GM18867 (cell line): ENCODE data around the gene LITAF.
"Not testable (repeated sequence)": the region's sequence is repeated elsewhere in the genome, so short reads cannot be mapped to it uniquely, and the experiment has no call there.

Experiments used
- ATAC-seq: cut with Tn5 transposase; IDR thresholded peaks from one replicate; pipeline ENCODE4 v1.9.1; 2021; ENCODE audit warnings: mild to moderate bottlenecking, moderate library complexity; ENCODE audit not compliant: unreplicated experiment

Gene LITAF

GRCh38 chr16:11601911-11602310 lies 15.2 kb upstream of the LITAF start:
- no peak for ATAC-seq

GRCh38 chr16:11601425-11601824 lies 14.7 kb upstream of the LITAF start:
- ATAC-seq: no peak

DNA sequence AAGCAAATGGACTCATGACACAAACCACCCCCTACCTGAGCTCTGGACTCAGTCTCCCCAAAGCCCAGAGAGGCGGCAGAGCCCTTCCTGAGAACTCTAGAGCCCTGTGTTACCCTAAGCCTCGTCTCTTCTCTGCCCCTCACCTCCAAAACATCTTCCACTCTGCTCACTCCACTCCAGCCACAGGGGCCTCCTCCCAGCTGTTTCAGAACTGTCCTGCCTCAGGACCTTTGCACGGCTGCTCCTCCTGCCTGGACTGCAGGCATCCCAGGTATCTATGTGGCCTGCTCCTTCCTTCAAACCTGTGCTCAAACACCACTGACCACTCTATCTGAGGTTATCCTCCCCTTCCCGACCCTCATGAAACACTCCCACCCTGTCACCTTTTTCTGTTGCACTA lies 12.9 kb upstream of the LITAF start:
- ATAC-seq: no peak

DNA sequence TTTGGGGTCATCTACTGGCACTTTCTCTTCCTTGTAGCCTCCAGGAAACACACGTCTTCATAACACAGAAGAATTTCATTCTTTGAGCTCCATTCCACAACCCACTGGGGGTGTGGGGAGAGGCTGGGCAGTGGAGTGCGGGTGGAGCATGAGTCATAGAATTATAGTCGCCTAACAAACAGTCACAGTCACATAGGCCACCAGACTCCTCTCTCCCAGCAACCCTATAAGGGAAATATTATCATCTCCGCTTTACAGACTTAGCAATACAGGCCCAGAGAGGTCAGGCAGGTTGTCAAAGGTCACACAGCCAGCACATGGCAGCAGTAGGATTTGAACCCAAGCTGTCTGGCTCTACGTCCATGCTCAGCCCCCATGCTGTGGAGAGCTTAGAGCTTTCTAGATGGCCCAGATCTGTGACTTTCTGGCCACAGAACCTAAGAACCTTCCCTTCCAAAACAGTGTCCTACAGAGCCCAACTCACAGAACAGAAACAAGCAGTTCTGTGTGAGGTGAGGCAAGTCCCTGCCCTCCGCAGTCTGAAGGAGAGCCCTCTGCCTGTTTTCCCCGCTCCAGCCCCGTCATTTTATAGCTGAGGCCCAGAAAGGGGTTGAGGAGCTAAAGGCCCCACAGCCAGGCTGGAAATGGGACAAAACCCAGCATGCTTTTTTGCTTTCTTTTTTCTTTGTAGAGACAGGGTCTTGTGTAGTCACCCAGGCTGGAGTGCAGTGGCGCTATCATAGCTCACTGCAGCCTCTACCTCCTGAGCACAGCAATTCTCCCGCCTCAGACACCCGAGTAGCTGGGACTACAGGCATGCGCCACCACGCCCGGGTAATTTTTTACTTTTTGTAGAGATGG lies 10.7 kb upstream of the LITAF start:
- ATAC-seq: no peak

DNA sequence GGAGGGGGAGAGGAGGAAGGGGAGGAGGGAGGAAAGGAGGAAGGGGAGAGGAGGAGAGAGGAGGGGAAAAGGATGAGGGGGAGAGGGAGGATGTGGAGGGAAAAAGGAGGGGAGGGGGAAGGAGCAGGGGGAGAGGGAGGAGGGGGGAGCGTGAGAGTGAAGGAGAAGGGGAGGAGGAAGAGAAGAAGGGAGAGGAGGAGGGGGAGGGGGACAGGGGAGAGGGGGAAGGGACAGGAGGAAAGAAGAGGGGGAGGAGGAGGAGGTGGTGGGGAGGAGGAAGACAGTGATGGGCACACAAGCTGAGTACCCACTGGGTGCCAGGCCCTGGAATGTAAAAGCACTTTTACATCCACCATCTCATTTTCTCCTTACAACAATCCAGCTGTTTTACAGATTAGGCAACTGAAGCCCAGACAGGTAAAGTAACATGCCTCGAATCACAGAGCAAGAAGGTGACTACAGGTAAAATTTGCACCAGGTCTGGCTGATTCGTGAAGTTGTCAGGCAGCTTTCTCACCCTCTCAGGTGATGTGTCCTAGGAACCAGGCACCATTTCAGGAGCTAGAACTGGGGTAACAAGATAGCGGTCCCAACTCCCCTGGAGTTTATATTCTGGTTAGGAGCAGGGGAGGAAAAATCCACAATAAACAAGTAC lies 10.0 kb upstream of the LITAF start:
- ATAC-seq: no peak

DNA sequence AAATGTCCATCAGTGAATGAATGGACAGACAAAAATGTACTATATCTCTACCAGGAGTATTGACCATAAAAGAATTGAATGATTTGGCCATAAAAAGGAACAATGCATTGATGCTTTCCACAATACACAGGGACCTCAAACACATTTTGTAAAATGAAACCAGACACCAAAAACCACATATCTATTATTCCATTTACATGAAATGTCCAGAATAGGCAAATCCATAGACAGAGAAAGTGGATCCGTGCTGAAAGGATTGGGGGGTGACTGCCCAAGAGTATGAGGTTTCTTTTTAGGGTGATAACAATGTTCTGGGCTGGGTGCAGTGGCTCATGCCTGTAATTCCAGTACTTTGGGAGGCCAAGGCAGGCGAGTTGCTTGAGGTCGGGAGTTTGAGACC lies 6.9 kb upstream of the LITAF start:
- ATAC-seq: no peak

DNA sequence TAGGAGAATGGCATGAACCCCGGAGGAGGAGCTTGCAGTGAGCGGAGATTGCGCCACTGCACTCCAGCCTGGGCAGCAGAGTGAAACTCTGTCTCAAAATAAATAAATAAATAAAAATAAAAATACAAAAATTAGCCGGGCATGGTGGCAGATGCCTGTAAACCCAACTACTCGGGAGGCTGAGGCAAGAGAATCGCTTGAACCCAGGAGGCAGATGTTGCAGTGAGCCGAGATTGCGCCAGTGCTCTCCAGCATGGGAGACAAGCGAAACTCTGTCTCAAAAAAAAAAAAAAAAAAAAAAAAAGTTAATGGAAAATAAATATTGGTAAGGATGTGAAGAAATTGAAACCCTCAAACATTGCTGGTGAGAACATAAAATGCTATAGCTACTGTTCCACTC lies 6.4 kb upstream of the LITAF start:
- ATAC-seq: not testable (repeated sequence)

DNA sequence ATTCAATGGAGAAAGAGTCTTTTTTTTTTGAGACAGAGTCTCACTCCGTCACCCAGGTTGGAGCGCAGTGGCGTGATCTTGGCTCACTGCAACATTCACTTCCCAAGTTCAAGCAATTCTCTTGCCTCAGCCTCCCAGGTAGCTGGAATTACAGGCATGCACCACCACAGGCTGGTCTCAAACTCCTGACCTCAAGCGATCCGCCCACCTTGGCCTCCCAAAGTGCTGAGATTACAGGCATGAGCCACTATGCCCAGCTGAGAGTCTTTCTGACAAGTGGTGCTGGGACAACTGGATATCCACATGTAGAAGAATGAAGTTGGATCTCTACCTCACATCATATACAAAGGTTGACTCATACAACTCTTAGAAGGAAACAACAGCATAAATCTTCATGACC lies 4.9 kb upstream of the LITAF start:
- ATAC-seq: not testable (repeated sequence)

DNA sequence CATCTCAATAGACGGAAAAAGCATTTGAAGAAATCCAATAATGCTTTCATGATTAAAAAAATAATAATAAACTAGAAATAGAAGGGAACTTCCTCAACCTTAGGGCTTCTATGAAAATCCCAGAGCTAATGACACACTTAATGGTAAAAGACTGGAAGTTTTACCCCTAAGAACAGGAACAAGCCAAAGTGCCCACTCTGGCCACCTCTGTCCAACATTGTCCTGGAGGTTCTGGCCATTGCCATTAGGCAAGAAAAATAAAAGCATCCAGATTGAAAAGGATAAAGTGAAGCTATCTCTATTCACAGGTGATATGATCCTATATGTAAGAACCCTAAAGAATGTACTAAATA lies 2.5 kb upstream of the LITAF start:
- no peak for ATAC-seq

DNA sequence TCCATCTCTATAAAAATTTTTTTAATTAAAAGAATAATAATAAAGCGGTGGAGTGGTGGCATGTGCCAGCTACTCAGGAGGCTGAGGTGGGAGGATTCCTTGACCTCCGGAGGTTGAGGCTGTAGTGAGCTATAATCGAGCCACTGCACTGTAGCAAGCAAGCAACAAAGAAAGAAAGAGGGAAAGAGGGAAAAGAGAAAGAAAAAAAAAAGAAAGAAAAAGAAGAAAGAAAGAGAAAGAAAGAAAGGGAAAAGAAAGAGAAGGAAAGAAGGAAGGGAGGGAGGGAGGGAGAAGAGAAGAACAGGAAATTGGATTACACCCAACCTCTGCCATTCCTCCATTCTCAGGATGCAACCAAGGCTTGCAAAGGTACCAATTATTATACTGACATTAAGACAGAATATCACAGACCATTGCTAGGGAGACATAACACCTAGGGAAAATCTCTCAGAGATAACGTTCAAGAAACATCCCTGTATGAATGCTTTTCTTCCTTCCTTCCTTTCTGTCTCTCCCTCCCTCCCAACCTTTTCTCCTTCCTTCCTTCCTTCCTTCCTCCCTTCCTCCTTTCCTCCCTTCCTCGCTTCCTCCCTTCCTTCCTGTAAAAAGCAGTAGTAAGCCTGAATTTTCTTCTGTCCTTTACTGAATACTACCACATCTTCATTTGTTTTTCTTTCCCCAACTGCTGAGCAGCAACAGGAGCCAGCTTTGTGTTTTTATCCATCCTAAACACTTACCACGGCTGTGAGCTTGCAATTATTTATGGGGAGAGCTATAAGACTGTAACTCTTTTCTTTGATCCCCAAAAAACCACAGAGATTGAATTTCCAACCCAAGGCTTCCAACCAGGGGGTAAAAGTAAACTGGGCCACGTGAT lies 1.8 kb upstream of the LITAF start:
- no peak for ATAC-seq

DNA sequence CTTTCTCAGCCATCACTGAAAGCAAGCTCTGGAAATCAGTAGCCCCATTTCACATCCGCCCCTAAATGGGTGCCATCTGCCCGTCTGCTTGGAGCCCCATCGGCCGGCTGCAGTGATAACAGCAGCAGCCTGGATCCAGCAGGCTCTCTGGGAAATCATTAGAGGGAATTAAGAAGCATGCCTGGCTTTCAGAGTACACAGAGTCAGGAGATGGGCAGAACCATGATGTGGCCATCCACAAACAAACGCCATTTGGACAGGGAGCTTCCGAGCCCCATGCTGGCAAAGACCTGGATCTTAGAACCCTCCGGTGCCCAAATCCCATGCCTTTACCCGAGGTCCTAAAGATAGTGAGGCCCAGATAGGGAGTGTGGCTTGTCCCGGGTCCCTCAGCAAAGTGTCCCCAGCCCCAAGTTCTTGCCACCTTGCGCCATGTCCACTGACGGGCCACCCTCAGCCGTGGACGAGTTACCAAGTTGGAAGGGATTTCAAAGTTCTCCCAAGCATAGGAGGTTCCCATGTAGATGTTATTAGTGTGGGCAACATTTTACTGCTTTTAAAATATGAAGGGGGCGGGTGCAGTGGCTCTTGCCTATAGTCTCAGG lies 1.0 kb upstream of the LITAF start:
- peak; percentile 11 for ATAC-seq

GRCh38 chr16:11586378-11586855 lies 302 bp downstream of the LITAF start:
- ATAC-seq: peak; percentile 21

DNA sequence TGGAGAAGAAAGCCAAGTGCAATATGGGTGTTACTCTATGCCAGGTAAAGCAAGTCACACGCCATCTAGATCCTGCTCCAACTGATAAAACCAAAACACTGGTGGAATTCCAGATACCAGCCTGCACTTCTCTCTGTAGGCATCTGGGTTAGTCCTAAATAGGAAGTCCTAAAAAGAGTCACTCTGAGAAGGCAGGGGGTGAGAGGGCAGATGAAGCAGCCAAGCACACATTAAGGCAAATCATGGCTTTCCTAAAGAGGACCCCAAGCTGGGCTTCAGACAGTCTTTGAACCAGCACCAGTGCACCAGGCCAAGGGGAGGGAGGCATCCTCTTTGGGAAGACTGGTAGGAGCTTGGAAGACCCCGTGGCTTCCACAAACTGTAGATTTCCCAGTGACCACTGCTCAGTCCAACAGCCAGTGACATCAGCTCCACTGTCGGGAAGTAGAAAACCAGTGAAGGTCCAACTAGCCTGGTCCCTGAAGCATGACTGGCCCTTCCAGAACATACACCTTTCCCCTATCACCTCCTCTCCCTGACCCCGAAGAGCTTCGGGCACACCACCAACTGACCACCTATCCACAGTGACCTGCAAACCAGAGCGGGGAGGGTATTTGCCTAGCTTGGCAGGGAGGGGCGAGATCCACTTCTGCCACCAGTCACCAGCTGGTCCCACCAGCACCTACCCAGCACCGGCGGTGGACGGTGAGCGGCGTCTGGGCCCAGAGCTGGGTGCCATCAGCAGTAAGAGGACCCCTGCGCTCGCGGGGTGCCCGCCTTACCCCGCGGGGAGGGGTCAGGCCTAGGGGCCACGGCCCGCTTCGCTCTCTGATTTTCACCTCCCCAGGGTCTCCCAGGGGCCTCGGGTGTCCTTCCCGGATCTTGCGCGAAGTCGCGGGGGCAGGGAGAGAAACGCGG lies 1.0 kb downstream of the LITAF start:
- no peak for ATAC-seq

DNA sequence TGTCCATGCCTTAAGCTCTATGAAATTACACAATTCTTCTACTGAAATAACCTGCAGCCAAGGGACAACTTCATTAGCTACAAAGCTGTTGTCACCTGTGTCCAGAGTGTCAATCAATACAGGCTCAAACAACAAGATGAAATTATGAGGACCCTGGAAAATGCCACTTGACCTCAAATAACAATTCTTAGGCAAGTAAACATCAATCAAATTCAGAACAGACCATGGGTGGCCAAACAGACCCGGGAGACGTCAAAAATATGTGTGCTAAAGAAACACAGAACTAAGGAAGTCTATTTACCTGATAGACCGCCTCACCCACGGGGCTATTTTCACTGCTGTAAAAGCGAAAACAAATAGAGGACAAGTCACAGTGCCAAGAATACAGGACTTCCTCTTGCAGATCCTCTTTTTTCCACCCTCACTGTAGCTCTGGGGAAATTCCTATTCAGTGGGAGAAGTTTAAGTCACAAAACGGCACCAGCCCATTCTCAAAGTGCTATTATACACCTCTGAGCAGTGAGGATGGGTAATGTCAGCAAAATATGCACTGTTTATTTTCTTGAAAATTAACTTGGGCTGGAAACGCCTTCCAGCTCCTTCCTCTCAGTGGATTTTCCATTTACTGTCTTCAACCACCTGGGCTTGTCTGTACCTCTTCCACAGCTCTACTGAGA lies 2.7 kb downstream of the LITAF start:
- no peak for ATAC-seq

GRCh38 chr16:11583166-11583565 lies 3.6 kb downstream of the LITAF start:
- no peak for ATAC-seq

- ATAC-seq: peak; percentile 27
These were observed 4.4 kb downstream of the LITAF start for GRCh38 chr16:11582157-11582814.

DNA sequence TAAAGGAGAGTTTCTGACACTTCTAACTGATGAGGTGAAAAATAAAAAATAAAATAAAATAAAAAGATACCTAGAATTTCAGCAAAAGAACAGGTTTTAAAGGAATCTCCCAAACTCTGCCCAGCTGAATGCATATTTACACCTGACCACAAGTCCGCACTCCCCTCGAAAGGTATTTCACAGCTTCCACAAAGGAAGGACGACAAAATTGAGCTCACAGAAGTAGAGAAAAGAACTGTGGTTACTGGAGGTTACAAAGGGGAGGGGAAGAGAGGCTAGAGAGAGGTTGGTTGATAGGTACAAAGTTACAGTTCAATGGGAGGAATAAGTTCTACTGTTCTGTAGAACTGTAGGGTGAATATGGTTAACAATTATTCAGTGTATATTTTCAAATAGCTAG lies 5.0 kb downstream of the LITAF start:
- no peak for ATAC-seq

- ATAC-seq: no peak
These were observed 6.2 kb downstream of the LITAF start for GRCh38 chr16:11580451-11581086.
